C4-2B (cell line): ENCODE measurements around the gene FAM229A.

Source experiments
- H3K27ac ChIP-seq: fragments of 450-650 bp; 2 replicates; pipeline ENCODE4 v1.5.1; 2017
- CTCF ChIP-seq: fragments of 450-650 bp; conservative IDR thresholded peaks from 2 replicates; pipeline ENCODE4 v1.5.1; 2017; ENCODE audit warnings: mild to moderate bottlenecking
- ZFX ChIP-seq: fragments of 450-650 bp; IDR thresholded peaks from 2 replicates; pipeline ENCODE4 v1.6.1; 2017

Gene FAM229A

DNA sequence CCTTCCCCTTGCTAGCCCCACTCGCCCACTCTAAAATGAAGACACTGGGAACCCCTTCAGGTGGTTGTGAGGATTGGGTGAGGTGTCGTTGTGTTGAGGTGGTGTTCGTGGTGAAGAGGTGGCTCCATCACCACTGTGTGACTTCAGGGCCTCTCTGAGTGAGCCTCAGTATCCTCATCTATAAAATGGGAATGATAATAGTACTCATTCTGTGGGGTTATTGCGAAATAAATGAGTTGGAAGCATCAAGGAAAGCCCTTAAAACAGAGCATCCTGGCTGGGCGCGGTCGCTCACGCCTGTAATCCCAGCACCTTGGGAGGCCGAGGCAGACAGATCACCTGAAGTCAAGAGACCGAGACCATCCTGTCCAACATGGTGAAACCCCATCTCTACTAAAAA, 19.6 kb downstream of the FAM229A start:
- TF ChIP-seq ZFX (no peak), CTCF (no peak)
- H3K27ac ChIP-seq = no peak overlapping the region

GRCh38 chr1:32341971-32342370, 20.3 kb downstream of the FAM229A start:
- no peak overlapping the region for H3K27ac ChIP-seq
- no peak for TF ChIP-seq CTCF

DNA sequence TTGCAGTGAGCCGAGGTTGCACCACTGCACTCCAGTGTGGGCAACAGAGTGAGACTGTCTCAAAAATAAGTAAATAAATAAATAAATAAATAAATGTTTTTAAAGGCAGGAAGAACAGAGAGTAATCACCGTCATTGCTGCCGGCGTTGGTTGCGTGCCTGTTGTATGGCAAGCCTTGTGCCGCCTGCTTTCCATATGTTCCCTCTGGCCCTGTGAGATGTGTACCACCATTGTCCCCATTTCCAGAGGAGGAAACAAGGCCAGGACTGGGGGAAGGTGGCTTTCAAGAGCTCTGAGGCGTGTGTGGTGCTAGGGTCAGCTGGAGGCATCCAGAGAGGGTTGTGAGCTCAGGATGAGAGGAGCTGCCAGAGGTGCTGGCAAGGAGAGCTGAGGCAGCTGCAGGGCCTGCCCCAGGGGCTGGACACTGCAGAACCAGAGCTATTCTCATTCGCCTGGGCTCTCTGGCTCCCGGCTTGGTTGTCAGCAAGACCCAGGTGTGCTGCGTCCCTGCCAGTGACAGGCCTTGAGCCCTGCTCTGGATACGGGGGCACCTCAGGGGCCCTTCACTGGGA, 21.0 kb downstream of the FAM229A start:
- H3K27ac ChIP-seq = no peak overlapping the region
- TF ChIP-seq CTCF (no peak), ZFX (no peak)

DNA sequence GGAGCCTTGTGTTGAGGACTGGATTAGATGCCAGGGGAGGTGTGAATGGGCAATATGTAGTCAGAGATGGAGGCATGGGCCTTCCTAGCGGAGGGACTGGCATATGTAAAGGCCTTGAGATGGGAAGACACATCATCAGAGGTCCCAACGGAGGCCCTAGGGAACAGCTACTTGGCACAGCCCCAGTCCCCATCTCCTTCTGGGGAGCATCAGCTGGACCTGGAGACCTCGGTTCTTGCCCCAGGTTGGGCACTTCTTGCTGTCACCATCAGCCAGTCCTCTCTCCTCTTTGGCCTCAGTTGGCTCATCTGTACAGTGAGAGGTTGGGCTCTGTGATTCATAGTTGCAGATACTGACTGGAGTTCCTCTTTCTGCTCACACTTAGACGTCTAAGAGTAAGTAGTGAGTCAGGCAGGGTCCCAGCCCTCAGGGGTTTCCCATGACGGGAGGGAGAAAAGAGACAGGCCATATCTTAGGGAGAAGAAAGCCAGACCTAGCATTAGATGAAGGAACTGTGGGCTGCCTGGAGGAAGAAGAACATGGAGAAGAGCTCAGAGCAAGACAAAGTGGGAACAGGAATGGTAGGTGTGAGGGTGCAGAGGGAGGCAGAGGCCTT, 22.8 kb downstream of the FAM229A start:
- no peak overlapping the region for H3K27ac ChIP-seq
- TF ChIP-seq CTCF = no peak
- TF ChIP-seq ZFX = no peak

GRCh38 chr1:32338637-32339145, 23.6 kb downstream of the FAM229A start:
- TF ChIP-seq ZFX = no peak
- TF ChIP-seq CTCF = no peak
- no peak overlapping the region for H3K27ac ChIP-seq

GRCh38 chr1:32337855-32338636, 24.2 kb downstream of the FAM229A start:
- H3K27ac ChIP-seq = no peak overlapping the region
- TF ChIP-seq ZFX (no peak), CTCF (no peak)

DNA sequence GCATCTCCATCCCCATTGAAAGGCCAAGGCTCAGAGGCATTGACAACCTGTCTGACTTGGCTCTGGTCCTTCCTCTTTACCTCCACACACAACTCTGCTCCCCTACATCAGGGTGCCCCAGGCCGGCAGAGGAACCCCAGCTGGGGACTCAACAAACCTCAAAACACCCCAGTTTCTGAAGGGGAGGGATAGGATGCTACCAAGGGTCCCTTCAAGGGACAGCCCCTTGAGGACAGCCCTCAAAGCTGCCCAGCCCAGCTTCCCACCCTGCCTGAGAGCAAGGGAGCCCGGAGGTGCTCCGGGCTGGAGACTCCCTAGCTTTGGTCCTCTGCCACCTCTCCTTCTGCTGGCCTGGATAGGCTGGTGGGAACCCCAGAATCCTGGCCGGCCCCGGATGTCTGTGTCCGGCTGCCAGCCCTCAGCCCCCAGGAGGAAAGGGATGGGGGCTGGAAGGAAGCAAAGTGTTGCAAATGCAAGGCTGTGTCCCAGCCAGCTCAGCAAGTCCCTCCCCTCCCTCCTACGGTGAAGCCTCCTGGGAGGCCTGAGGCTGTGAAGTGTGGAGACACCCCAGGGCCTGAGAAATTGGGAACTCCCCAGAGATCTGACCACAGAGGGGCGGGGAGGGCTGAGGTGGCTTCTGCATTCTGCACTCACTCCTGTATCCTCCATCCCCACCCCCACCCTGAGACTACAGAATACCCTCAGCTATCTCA, 25.2 kb downstream of the FAM229A start:
- no peak for TF ChIP-seq CTCF
- no peak overlapping the region for H3K27ac ChIP-seq
